Activated naive CD8-positive, alpha-beta T cell treated with anti-CD3 and anti-CD28 coated beads, Interleukin-2, amount 10 ng/mL, durations not matched to agents 7 days and 5 days (primary cell): Measurements from ENCODE around the gene CAB39L. TPM values are rescaled to one million over a fixed set of nuclear protein-coding genes. Genes with fewer than 3 reads are reported as not detected.

Source experiments
- ATAC-seq: fragments of 150-1000 bp; cut with Tn5 transposase; one replicate; pipeline ENCODE4 v1.10.0; 2021; ENCODE audit warnings: low read depth, moderate library complexity
- POLR2A ChIA-PET: fragments of 350-600 bp; sonication (Branson Sonifier 250); formaldehyde crosslinking; loops from one replicate; lab custom pipeline; 2021; ENCODE audit warnings: antibody characterized with exemption; lab: Charles Lee
- DNase-seq: peaks from one replicate; pipeline ENCODE4 v3.0.0; 2021
- H3K27ac Mint-ChIP-seq: one replicate; pipeline ENCODE4 v1.8.0; 2022; ENCODE audit warnings: mild to moderate bottlenecking, mixed read lengths
- H3K27me3 Mint-ChIP-seq: one replicate; pipeline ENCODE4 v1.8.0; 2022; ENCODE audit warnings: mild to moderate bottlenecking, moderate library complexity, mixed read lengths
- H3K36me3 Mint-ChIP-seq: one replicate; pipeline ENCODE4 v1.8.0; 2021; ENCODE audit warnings: mild to moderate bottlenecking, mixed read lengths
- H3K4me1 Mint-ChIP-seq: one replicate; pipeline ENCODE4 v1.8.0; 2021; ENCODE audit warnings: mixed read lengths
- H3K4me3 Mint-ChIP-seq: one replicate; pipeline ENCODE4 v1.8.0; 2022; ENCODE audit warnings: mild to moderate bottlenecking, moderate library complexity, mixed read lengths
- H3K9me3 Mint-ChIP-seq: one replicate; pipeline ENCODE4 v1.8.0; 2021; ENCODE audit warnings: mixed read lengths
- total RNA-seq, 2 experiments: library from RNA; stranded (reverse); gene quantifications; one replicate each; pipeline ENCODE4 v1.2.3, GENCODE V29; 2021

CAB39L gene
- 1 to 10 TPM; 3.8 to 4.8 TPM for total RNA-seq

GRCh38 chr13:49443704-49444523, at the start of gene CAB39L, which contains the start of gene SETDB2:
TSS of gene CAB39L (minus strand) at chr13:49444064. CDS start at chr13:49382910, 61,154 bp downstream.
TSS of gene SETDB2 (plus strand) at chr13:49444274. CDS start at chr13:49451894, 7,620 bp downstream.
- ATAC-seq = peak; percentile 89
- H3K27me3 Mint-ChIP-seq = peaks cover 6% of the 10 kb centered on the region
- peak within 1 kb of the TSS; percentile 97 for H3K27ac Mint-ChIP-seq
- peak within 1 kb of the TSS; percentile 92 for H3K4me3 Mint-ChIP-seq
- no peaks in the 10 kb centered on the region for H3K9me3 Mint-ChIP-seq
- H3K4me1 Mint-ChIP-seq = peaks cover 22% of the 10 kb centered on the region
- H3K36me3 Mint-ChIP-seq = peaks cover 7% of the 10 kb centered on the region
- POLR2A ChIA-PET = interaction anchor here (0.6 to 4.7 kb wide), 25 partner anchors 11 to 553 kb away, joined by 3 to 119 read pairs (median 5); partner anchors contain the start of genes ARL11, CDADC1, EBPL and FNDC3A
- DNase-seq = peak; percentile 97

DNA sequence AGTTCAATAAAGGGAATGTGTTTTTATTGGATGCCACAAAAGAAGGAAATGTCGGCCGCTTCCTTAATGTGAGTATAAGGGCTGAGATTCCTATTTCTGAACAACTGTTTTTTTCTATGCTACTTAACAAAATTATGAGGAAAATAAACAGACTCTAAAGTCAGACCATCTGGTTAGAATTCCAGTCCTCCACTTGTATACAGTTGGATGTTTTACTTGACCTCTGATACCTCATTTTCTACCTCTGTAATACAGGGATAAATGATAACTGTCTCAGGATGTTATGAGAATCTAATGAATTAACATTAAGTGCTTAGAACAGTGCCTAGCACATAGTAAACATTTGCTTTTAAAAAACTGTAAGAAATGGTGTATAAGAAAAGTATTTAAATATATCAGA, 44.7 kb upstream of the CAB39L start:
- H3K27ac Mint-ChIP-seq = no peak overlapping the region
- no peaks in the 10 kb centered on the region for H3K27me3 Mint-ChIP-seq
- peaks cover 3% of the 10 kb centered on the region for H3K4me1 Mint-ChIP-seq
- no peak for ATAC-seq
- peaks cover 20% of the 10 kb centered on the region for H3K36me3 Mint-ChIP-seq
- no peak for DNase-seq
- POLR2A ChIA-PET = no interaction called here
- H3K9me3 Mint-ChIP-seq = no peaks in the 10 kb centered on the region
- no peak overlapping the region for H3K4me3 Mint-ChIP-seq

DNA sequence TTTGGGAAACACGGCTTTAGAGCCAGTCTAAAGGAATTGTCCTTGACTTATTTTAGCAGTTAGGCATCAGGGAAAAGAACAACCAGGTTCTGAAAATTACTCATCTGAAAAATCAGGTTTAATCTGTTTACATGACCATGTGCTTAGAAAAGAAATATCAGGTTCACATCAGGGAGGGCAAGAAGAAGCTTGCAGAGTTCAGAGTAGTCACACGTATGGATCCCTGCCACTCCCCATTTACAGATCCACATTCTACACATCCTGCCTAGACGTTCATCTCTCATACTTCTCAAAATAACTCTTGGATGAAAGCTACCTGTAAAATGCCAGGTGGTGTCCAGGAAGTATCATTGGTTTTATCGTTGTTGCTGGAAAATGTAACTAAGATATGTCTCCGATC, 37.9 kb upstream of the CAB39L start:
- DNase-seq = no peak
- Mint-ChIP-seq H3K27ac (no peak overlapping the region), H3K9me3 (no peaks in the 10 kb centered on the region), H3K4me1 (no peaks in the 10 kb centered on the region), H3K4me3 (no peak overlapping the region), H3K36me3 (peaks cover 20% of the 10 kb centered on the region), H3K27me3 (no peaks in the 10 kb centered on the region)
- POLR2A ChIA-PET = interaction anchor here (0.5 kb wide), 1 partner anchor 15 kb away, joined by 4 read pairs; no protein-coding TSS in a partner anchor
- ATAC-seq = no peak

- Mint-ChIP-seq H3K36me3 (peaks cover 11% of the 10 kb centered on the region), H3K27ac (no peak overlapping the region), H3K4me1 (no peaks in the 10 kb centered on the region), H3K9me3 (no peaks in the 10 kb centered on the region), H3K27me3 (no peaks in the 10 kb centered on the region), H3K4me3 (no peak overlapping the region)
- ATAC-seq (no peak), DNase-seq (no peak)
- POLR2A ChIA-PET = no interaction called here
Observed at GRCh38 chr13:49476529-49476928, 32.7 kb upstream of the CAB39L start.

GRCh38 chr13:49472186-49472585, 28.3 kb upstream of the CAB39L start:
- no peaks in the 10 kb centered on the region for H3K9me3 Mint-ChIP-seq
- no peak overlapping the region for H3K4me3 Mint-ChIP-seq
- H3K27me3 Mint-ChIP-seq = no peaks in the 10 kb centered on the region
- DNase-seq (no peak), ATAC-seq (no peak)
- no peaks in the 10 kb centered on the region for H3K4me1 Mint-ChIP-seq
- POLR2A ChIA-PET = no interaction called here
- peaks cover 24% of the 10 kb centered on the region for H3K36me3 Mint-ChIP-seq
- H3K27ac Mint-ChIP-seq = no peak overlapping the region

GRCh38 chr13:49466292-49466838, 22.5 kb upstream of the CAB39L start:
- Mint-ChIP-seq H3K9me3 (peaks cover 8% of the 10 kb centered on the region), H3K27me3 (no peaks in the 10 kb centered on the region), H3K4me3 (no peak overlapping the region), H3K36me3 (peaks cover 56% of the 10 kb centered on the region), H3K4me1 (no peaks in the 10 kb centered on the region), H3K27ac (no peak overlapping the region)
- POLR2A ChIA-PET = interaction anchor here (0.6 to 0.7 kb wide), 2 partner anchors 9 to 16 kb away, joined by 3 to 4 read pairs; no protein-coding TSS in a partner anchor
- ATAC-seq = no peak
- DNase-seq = no peak

DNA sequence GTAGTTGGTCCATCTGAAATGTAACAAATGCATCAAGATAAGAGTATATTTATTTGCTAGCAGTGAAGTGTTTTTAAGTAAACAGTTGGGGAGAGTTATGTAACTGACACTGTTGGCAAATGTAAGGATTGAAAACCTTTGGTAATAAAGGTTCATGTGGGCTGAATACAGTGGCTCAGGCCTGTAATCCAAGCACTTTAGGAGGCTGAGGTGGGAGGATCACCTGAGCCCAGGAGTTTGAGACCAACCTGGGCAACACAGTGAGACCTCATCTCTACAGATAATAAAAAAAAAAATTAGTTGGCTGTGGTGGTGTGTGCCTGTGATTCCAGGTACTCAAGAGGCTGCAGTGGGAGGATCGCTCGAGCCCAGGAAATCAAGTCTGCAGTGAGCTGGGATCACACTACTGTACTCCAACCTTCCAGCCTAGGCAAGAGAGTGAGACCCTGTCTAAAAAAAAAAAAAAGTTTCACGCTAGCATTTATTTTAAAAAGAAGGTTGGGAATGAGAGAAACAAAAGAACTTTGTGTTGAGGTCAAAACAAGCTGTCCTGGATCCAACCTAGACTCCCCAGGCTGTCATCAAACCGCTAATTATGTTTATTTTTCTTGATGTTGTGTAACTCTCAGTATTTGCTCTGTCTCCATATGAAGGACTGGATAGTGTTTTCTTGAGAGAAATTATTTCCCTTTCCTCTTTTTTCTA, 20.9 kb upstream of the CAB39L start:
- Mint-ChIP-seq H3K4me3 (no peak overlapping the region), H3K36me3 (peaks cover 61% of the 10 kb centered on the region), H3K27ac (no peak overlapping the region)

GRCh38 chr13:49464085-49464484, 20.2 kb upstream of the CAB39L start:
- peaks cover 8% of the 10 kb centered on the region for H3K9me3 Mint-ChIP-seq
- H3K36me3 Mint-ChIP-seq = peaks cover 55% of the 10 kb centered on the region
- POLR2A ChIA-PET = no interaction called here
- DNase-seq (no peak), ATAC-seq (no peak)
- no peak overlapping the region for H3K27ac Mint-ChIP-seq
- no peak overlapping the region for H3K4me3 Mint-ChIP-seq
- H3K27me3 Mint-ChIP-seq = no peaks in the 10 kb centered on the region
- peaks cover 1% of the 10 kb centered on the region for H3K4me1 Mint-ChIP-seq

More for the DNA sequence above, 20.9 kb upstream of the CAB39L start:
- H3K4me1 Mint-ChIP-seq = peaks cover 1% of the 10 kb centered on the region
- peaks cover 8% of the 10 kb centered on the region for H3K9me3 Mint-ChIP-seq
- ATAC-seq (no peak), DNase-seq (no peak)
- POLR2A ChIA-PET = no interaction called here
- H3K27me3 Mint-ChIP-seq = no peaks in the 10 kb centered on the region

DNA sequence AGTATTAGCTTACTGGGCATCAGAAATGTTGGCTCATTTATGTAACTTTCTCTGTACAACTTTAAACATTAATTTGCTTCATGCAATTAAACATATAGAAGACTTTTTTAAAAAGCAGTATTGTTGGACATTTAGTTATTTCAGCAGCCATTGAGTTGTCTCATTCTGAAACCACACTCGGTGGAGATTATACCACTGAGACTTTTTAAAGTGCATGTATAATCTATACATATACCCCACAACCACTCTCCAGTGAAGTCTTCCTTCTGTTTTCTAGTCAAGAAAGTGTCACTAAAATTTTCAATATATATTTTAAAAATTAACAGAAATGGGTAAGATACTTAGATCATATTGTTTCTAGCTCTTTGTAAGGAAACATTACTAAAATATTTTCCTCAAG, 15.7 kb upstream of the CAB39L start:
- Mint-ChIP-seq H3K27ac (no peak overlapping the region), H3K9me3 (peaks cover 8% of the 10 kb centered on the region), H3K4me1 (peaks cover 7% of the 10 kb centered on the region), H3K4me3 (no peak overlapping the region), H3K36me3 (peaks cover 47% of the 10 kb centered on the region), H3K27me3 (no peaks in the 10 kb centered on the region)
- no peak for DNase-seq
- POLR2A ChIA-PET = interaction anchor here (1.5 kb wide), 1 partner anchor 37 kb away, joined by 3 read pairs; no protein-coding TSS in a partner anchor
- no peak for ATAC-seq

DNA sequence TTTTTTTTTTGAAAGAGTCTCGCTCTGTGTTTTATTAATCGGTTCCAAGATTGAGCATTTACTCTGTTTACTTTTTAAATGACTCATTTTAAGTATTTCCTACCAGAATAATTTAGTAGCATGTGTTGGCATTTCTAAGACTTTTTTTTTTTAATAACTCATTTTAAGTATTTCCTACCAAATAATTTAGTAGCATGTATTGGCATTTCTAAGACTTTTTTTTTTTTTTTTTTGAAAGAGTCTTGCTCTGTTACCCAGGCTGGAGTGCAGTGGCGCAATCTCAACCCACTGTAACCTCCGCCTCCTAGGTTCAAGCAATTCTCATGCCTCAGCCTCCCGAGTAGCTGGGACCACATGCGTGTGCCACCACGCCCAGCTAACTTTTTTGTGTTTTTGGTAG, 13.4 kb upstream of the CAB39L start:
- H3K27me3 Mint-ChIP-seq = no peaks in the 10 kb centered on the region
- POLR2A ChIA-PET = no interaction called here
- peaks cover 38% of the 10 kb centered on the region for H3K36me3 Mint-ChIP-seq
- no peak for ATAC-seq
- no peak for DNase-seq
- no peak overlapping the region for H3K4me3 Mint-ChIP-seq
- peaks cover 12% of the 10 kb centered on the region for H3K4me1 Mint-ChIP-seq
- no peak overlapping the region for H3K27ac Mint-ChIP-seq
- no peaks in the 10 kb centered on the region for H3K9me3 Mint-ChIP-seq

DNA sequence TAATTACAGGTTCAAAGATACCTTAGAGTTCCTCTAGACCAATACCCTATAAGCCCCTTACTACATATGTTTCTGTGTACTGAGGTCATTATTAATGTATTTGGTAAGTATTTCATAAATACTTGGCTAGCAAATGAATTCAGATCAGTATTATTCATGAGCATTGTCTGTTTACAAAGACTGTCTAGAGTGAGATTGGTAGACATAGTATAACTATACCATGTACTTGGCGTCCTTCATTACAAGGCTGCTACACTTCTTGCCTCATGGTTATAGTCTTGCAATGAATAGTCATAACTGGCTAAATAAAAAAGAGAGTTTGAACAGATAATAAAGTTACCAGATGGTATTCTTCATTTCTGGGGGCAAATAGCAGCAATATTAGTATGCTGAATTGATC, 12.3 kb upstream of the CAB39L start:
- H3K27me3 Mint-ChIP-seq = no peaks in the 10 kb centered on the region
- DNase-seq (no peak), ATAC-seq (no peak)
- peaks cover 12% of the 10 kb centered on the region for H3K4me1 Mint-ChIP-seq
- no peaks in the 10 kb centered on the region for H3K9me3 Mint-ChIP-seq
- H3K4me3 Mint-ChIP-seq = no peak overlapping the region
- H3K36me3 Mint-ChIP-seq = peaks cover 31% of the 10 kb centered on the region
- H3K27ac Mint-ChIP-seq = no peak overlapping the region
- POLR2A ChIA-PET = no interaction called here

DNA sequence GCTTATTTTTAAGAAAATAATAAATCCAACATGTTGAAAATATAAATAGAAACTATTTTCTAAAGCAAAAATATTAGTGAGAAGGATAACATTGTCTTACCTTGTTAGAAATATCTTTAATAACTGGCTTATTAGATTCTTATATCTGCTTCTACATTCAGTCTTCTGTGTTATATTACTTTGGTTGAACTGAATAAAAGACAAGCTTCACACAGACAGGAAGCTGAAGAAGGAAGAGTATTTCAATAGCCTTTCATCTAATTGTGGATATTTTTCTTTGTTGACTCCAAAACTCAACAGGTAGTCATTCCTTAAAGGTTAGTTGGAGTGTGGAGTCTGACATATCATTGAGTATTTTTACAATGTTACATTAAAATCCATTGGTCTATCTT, 11.1 kb upstream of the CAB39L start:
- no peaks in the 10 kb centered on the region for H3K27me3 Mint-ChIP-seq
- POLR2A ChIA-PET = interaction anchor here (2.7 kb wide), 1 partner anchor 11 kb away, joined by 16 read pairs; the partner anchor contains the start of genes CAB39L and SETDB2
- H3K9me3 Mint-ChIP-seq = no peaks in the 10 kb centered on the region
- H3K27ac Mint-ChIP-seq = no peak overlapping the region
- ATAC-seq = no peak
- peaks cover 26% of the 10 kb centered on the region for H3K36me3 Mint-ChIP-seq
- peaks cover 17% of the 10 kb centered on the region for H3K4me1 Mint-ChIP-seq
- no peak for DNase-seq
- H3K4me3 Mint-ChIP-seq = no peak overlapping the region

DNA sequence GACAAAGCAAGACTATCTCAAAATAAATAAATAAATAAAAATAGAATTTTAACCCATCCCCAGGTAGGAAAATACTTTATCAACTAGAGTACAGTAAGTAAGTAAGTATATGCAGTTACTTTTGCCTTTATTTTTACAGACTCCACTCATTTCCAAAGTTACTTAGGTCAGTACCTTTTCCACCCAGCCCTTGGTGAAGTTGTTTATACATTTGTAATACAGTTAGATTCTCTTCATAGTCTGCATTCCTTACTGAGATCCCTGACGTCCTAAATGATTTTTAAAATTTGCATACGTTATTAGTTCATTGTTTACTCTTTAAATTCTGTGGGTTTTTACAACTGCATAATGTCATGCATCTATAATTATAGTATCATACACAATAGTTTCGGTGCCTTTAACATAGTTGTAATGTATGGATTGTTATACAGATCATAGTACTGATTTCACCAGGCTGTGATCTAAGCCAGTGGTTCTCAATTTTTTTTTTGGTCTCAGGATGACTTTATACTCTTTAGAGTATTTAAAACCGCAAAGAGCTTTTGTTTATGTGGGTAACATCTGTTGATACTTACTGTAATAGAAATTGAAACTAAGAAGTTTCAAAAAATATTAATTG, 10.6 kb upstream of the CAB39L start:
- Mint-ChIP-seq H3K4me1 (peaks cover 19% of the 10 kb centered on the region), H3K27me3 (no peaks in the 10 kb centered on the region), H3K36me3 (peaks cover 29% of the 10 kb centered on the region), H3K9me3 (no peaks in the 10 kb centered on the region), H3K27ac (no peak overlapping the region), H3K4me3 (peak overlapping the region; percentile 38)
- DNase-seq (no peak), ATAC-seq (peak; percentile 50)
- POLR2A ChIA-PET = interaction anchor here (2.7 kb wide), 1 partner anchor 10 kb away, joined by 16 read pairs; the partner anchor contains the start of genes CAB39L and SETDB2
